Parathyroid adenoma (tissue), 2 donors: ENCODE results near the gene CFAP92.

Experiments
- H2AFZ ChIP-seq: fragments of 300-600 bp; sonication (generic); one replicate; pipeline ENCODE4 v1.7.0; 2017; ENCODE audit warnings: antibody characterized with exemption, mild to moderate bottlenecking
- H3K27ac ChIP-seq: fragments of 300-600 bp; sonication (generic); one replicate; pipeline ENCODE4 v1.7.0; 2017
- H3K27me3 ChIP-seq: fragments of 300-600 bp; sonication (generic); one replicate; pipeline ENCODE4 v1.7.0; 2017; ENCODE audit warnings: low read length; ENCODE audit not compliant: control insufficient read depth, insufficient read depth
- H3K36me3 ChIP-seq: fragments of 300-600 bp; sonication (generic); one replicate; pipeline ENCODE4 v1.7.0; 2017; ENCODE audit warnings: low read length; ENCODE audit not compliant: control insufficient read depth, insufficient read depth
- H3K4me1 ChIP-seq: fragments of 300-600 bp; sonication (generic); one replicate; pipeline ENCODE4 v1.7.0; 2017; ENCODE audit warnings: control low read depth
- H3K4me2 ChIP-seq: fragments of 300-600 bp; sonication (generic); one replicate; pipeline ENCODE4 v1.7.0; 2017; ENCODE audit warnings: low read length
- H3K4me3 ChIP-seq: fragments of 300-600 bp; sonication (generic); one replicate; pipeline ENCODE4 v1.7.0; 2017; ENCODE audit warnings: low read depth, low read length
- H3K79me2 ChIP-seq: fragments of 300-600 bp; sonication (generic); one replicate; pipeline ENCODE4 v1.7.0; 2017; ENCODE audit warnings: control low read depth
- H3K9ac ChIP-seq: fragments of 300-600 bp; sonication (generic); one replicate; pipeline ENCODE4 v1.7.0; 2017; ENCODE audit warnings: mild to moderate bottlenecking
- H3K9me3 ChIP-seq: fragments of 300-600 bp; sonication (generic); one replicate; pipeline ENCODE4 v1.7.0; 2017; ENCODE audit warnings: low read length; ENCODE audit not compliant: control insufficient read depth
- TF ChIP-seq, protein P1 (sequence below): fragments of 300-600 bp; sonication (generic); IDR thresholded peaks from one replicate; pipeline ENCODE4 v1.7.0; 2017; ENCODE audit warnings: antibody characterized with exemption, mild to moderate bottlenecking
- donor health status: primary hyperparathyroidism.

The CFAP92 gene

DNA sequence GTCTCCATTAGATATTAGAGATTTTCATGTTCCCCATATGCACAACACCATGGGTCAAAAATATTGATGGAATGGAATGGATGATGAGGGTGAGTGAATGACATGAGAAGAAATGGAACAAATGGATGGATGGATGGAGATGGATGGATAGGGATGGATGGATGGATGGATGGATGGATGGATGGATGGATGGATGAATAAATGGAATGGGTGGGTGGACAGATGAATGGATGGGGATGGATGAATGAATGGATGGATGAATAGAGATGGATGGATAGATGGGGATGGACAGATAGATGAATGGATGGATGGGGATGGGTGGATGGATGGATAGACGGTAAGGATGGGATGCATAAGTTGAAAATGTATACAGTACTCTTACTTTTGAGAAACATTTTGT, 18.6 kb downstream of the CFAP92 start:
- Histone ChIP-seq H3K4me1 (no peaks in the 10 kb centered on the region), H3K4me3 (no peak overlapping the region), H3K9me3 (no peaks in the 10 kb centered on the region), H3K79me2 (no peaks in the 10 kb centered on the region), H3K36me3 (no peaks in the 10 kb centered on the region), H3K9ac (no peak overlapping the region), H3K4me2 (no peak overlapping the region), H2AFZ (no peak overlapping the region), H3K27ac (no peak overlapping the region), H3K27me3 (no peaks in the 10 kb centered on the region)
- TF ChIP-seq, protein P1, sequence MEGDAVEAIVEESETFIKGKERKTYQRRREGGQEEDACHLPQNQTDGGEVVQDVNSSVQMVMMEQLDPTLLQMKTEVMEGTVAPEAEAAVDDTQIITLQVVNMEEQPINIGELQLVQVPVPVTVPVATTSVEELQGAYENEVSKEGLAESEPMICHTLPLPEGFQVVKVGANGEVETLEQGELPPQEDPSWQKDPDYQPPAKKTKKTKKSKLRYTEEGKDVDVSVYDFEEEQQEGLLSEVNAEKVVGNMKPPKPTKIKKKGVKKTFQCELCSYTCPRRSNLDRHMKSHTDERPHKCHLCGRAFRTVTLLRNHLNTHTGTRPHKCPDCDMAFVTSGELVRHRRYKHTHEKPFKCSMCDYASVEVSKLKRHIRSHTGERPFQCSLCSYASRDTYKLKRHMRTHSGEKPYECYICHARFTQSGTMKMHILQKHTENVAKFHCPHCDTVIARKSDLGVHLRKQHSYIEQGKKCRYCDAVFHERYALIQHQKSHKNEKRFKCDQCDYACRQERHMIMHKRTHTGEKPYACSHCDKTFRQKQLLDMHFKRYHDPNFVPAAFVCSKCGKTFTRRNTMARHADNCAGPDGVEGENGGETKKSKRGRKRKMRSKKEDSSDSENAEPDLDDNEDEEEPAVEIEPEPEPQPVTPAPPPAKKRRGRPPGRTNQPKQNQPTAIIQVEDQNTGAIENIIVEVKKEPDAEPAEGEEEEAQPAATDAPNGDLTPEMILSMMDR = no peak

GRCh38 chr3:128973988-128974564, 19.8 kb downstream of the CFAP92 start:
- H3K4me2 ChIP-seq = no peak overlapping the region
- H3K27me3 ChIP-seq = no peaks in the 10 kb centered on the region
- no peaks in the 10 kb centered on the region for H3K9me3 ChIP-seq
- no peak overlapping the region for H2AFZ ChIP-seq
- H3K79me2 ChIP-seq = no peaks in the 10 kb centered on the region
- H3K27ac ChIP-seq = no peak overlapping the region
- TF ChIP-seq, protein P1 = no peak
- no peaks in the 10 kb centered on the region for H3K4me1 ChIP-seq
- H3K36me3 ChIP-seq = no peaks in the 10 kb centered on the region
- no peak overlapping the region for H3K4me3 ChIP-seq
- no peak overlapping the region for H3K9ac ChIP-seq

- Histone ChIP-seq H3K4me3 (no peak overlapping the region), H3K4me2 (no peak overlapping the region), H3K36me3 (no peaks in the 10 kb centered on the region), H2AFZ (no peak overlapping the region), H3K27me3 (no peaks in the 10 kb centered on the region), H3K9me3 (no peaks in the 10 kb centered on the region), H3K4me1 (no peaks in the 10 kb centered on the region), H3K9ac (no peak overlapping the region), H3K79me2 (no peaks in the 10 kb centered on the region), H3K27ac (no peak overlapping the region)
- TF ChIP-seq, protein P1 = no peak
These were observed 22.3 kb downstream of the CFAP92 start for GRCh38 chr3:128971421-128972100.

DNA sequence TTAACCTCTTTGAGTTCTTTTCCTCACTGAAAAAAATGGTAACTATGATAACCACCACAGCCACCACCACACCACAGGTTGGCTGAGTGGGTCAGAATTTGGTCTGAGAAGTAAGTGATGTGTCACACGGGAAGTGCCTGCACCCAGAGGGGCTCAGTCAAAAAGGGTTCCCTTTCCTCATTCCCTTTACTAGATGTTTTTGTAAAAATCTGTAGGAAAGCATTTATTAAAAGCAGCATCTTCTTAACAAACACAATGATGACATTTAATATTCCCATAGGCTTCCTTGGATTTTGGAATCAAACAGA, 23.2 kb downstream of the CFAP92 start:
- TF ChIP-seq, protein P1 = no peak
- no peak overlapping the region for H3K27ac ChIP-seq

More for the DNA sequence above, 23.2 kb downstream of the CFAP92 start:
- Histone ChIP-seq H3K4me3 (no peak overlapping the region), H3K4me2 (no peak overlapping the region), H3K27me3 (no peaks in the 10 kb centered on the region), H3K9ac (no peak overlapping the region), H2AFZ (no peak overlapping the region), H3K9me3 (no peaks in the 10 kb centered on the region), H3K79me2 (no peaks in the 10 kb centered on the region), H3K36me3 (no peaks in the 10 kb centered on the region), H3K4me1 (no peaks in the 10 kb centered on the region)
